PC-9 (cell line): Measurements from ENCODE around the gene SERINC5.

ENCODE experiments used
- EZH2 ChIP-seq: fragments of 200-600 bp; sonication (generic); IDR thresholded peaks from 2 replicates; pipeline ENCODE4 v1.8.0; 2017; ENCODE audit warnings: antibody characterized with exemption, low read depth
- TF ChIP-seq, protein P1 (sequence below): fragments of 200-600 bp; sonication (generic); conservative IDR thresholded peaks from 2 replicates; pipeline ENCODE4 v1.6.1; 2017; ENCODE audit warnings: mixed run types, antibody characterized with exemption, mild to moderate bottlenecking, moderate library complexity

DNA sequence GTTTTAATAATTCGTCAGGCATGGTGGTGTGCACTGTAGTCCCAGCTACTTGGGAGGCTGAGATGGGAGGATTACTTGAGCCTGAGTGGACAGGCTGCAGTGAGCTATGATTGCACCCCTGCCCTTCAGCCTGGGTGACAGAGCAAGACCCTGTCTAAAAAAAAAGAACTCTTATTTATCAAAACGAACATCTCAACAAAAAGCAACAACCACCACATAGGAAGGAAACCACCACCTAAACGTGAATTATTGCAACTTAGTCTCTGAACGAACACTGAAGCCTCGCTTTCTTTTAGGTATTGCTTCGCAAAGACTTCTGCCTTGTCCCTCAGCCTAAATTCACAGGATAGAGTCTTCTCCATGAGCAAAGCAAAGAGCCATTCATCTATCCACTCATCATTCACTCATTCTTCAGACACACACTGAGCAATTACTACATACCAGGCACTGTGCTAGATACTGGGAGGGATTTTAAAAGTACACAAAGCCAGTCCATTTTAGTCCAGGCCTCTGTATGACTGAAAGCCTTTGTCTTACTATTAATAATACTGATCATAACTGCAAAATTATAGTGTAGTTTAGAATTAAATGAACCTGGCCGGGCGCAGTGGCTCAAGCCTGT is 163.3 kb downstream of the SERINC5 start:
- TF ChIP-seq, protein P1, sequence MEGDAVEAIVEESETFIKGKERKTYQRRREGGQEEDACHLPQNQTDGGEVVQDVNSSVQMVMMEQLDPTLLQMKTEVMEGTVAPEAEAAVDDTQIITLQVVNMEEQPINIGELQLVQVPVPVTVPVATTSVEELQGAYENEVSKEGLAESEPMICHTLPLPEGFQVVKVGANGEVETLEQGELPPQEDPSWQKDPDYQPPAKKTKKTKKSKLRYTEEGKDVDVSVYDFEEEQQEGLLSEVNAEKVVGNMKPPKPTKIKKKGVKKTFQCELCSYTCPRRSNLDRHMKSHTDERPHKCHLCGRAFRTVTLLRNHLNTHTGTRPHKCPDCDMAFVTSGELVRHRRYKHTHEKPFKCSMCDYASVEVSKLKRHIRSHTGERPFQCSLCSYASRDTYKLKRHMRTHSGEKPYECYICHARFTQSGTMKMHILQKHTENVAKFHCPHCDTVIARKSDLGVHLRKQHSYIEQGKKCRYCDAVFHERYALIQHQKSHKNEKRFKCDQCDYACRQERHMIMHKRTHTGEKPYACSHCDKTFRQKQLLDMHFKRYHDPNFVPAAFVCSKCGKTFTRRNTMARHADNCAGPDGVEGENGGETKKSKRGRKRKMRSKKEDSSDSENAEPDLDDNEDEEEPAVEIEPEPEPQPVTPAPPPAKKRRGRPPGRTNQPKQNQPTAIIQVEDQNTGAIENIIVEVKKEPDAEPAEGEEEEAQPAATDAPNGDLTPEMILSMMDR: no peak
- no peak for TF ChIP-seq EZH2
